Measurements from ENCODE around the gene NXPH4.

NXPH4 gene

GRCh38 chr12:57233357-57234232 is 17.0 kb downstream of the NXPH4 start:
- DNase-seq: no peak

- no peak for DNase-seq
Measured at GRCh38 chr12:57234233-57234570, 17.6 kb downstream of the NXPH4 start.

- DNase-seq: no peak
Measured at GRCh38 chr12:57234571-57235016, 18.0 kb downstream of the NXPH4 start.

GRCh38 chr12:57235017-57235727 is 18.6 kb downstream of the NXPH4 start:
- no peak for DNase-seq

- no peak for DNase-seq
Measured at GRCh38 chr12:57235728-57236131, 19.1 kb downstream of the NXPH4 start.

- DNase-seq: no peak
Measured at GRCh38 chr12:57236201-57236924, 19.8 kb downstream of the NXPH4 start.

GRCh38 chr12:57236925-57237595 is 20.5 kb downstream of the NXPH4 start:
- no peak for DNase-seq

GRCh38 chr12:57237596-57237931 is 21.0 kb downstream of the NXPH4 start:
- no peak for DNase-seq

- DNase-seq: no peak
Measured at GRCh38 chr12:57237932-57238853, 21.6 kb downstream of the NXPH4 start.

- DNase-seq: peak; percentile 97
Measured at GRCh38 chr12:57238854-57239554, 22.4 kb downstream of the NXPH4 start.

GRCh38 chr12:57239587-57240065 is 23.0 kb downstream of the NXPH4 start:
- DNase-seq: no peak

GRCh38 chr12:57240066-57240921 is 23.7 kb downstream of the NXPH4 start:
- DNase-seq: no peak

GRCh38 chr12:57240926-57241401 is 24.4 kb downstream of the NXPH4 start:
- DNase-seq: no peak

- no peak for DNase-seq
Measured at GRCh38 chr12:57241402-57242310, 25.1 kb downstream of the NXPH4 start.

GRCh38 chr12:57242329-57242690 is 25.7 kb downstream of the NXPH4 start:
- no peak for DNase-seq

- peak; percentile 79 for DNase-seq
Measured at GRCh38 chr12:57242691-57243454, 26.3 kb downstream of the NXPH4 start.

- peak; percentile 89 for DNase-seq
Measured at GRCh38 chr12:57243521-57244311, 27.1 kb downstream of the NXPH4 start.

Measured in 8988T (cell line).